ENCODE data around the gene NID1.
"Not testable (repeated sequence)": the region's sequence is repeated elsewhere in the genome, so short reads cannot be mapped to it uniquely, and the experiment has no call there.

The NID1 gene

GRCh38 chr1:236023926-236024565 is 40.8 kb downstream of the NID1 start:
- no peak for DNase-seq

- no peak for DNase-seq
These were observed 43.3 kb downstream of the NID1 start for GRCh38 chr1:236021424-236022135.

GRCh38 chr1:236020359-236021219 is 44.3 kb downstream of the NID1 start:
- no peak for DNase-seq

- DNase-seq, result no peak
These were observed 45.9 kb downstream of the NID1 start for GRCh38 chr1:236018885-236019453.

GRCh38 chr1:236016782-236017400 is 48.0 kb downstream of the NID1 start:
- no peak for DNase-seq

- DNase-seq, result no peak
These were observed 48.8 kb downstream of the NID1 start for GRCh38 chr1:236016083-236016482.

GRCh38 chr1:236015539-236015938 is 49.4 kb downstream of the NID1 start:
- no peak for DNase-seq

GRCh38 chr1:236013330-236013729 is 51.6 kb downstream of the NID1 start:
- DNase-seq, result no peak

GRCh38 chr1:236011641-236012040 is 53.2 kb downstream of the NID1 start:
- DNase-seq, result no peak

GRCh38 chr1:236010443-236010842 is 54.4 kb downstream of the NID1 start:
- no peak for DNase-seq

GRCh38 chr1:236009857-236010256 is 55.0 kb downstream of the NID1 start:
- no peak for DNase-seq

- DNase-seq, result no peak
These were observed 55.7 kb downstream of the NID1 start for GRCh38 chr1:236009191-236009590.

GRCh38 chr1:236007781-236008180 is 57.1 kb downstream of the NID1 start:
- DNase-seq, result no peak

GRCh38 chr1:236003058-236003457 is 61.8 kb downstream of the NID1 start:
- DNase-seq, result not testable (repeated sequence)

GRCh38 chr1:236002572-236002971 is 62.3 kb downstream of the NID1 start:
- no peak for DNase-seq

- DNase-seq, result no peak
These were observed 62.9 kb downstream of the NID1 start for GRCh38 chr1:236002025-236002390.

- no peak for DNase-seq
These were observed 64.1 kb downstream of the NID1 start for GRCh38 chr1:236000781-236001180.

GRCh38 chr1:235999259-235999925 is 65.5 kb downstream of the NID1 start:
- DNase-seq, result peak; percentile 50

GRCh38 chr1:235998812-235999211 is 66.1 kb downstream of the NID1 start:
- peak; percentile 52 for DNase-seq

- no peak for DNase-seq
These were observed 67.0 kb downstream of the NID1 start for GRCh38 chr1:235997931-235998330.

- peak; percentile 27 for DNase-seq
These were observed 67.8 kb downstream of the NID1 start for GRCh38 chr1:235997049-235997448.

- DNase-seq, result no peak
These were observed 68.7 kb downstream of the NID1 start for GRCh38 chr1:235996048-235996785.

Data from hematopoietic multipotent progenitor cell treated with erythropoietin and hydrocortisone succinate and interleukin-3 and kit ligand, for 6 days (in vitro differentiated cells).